Subcutaneous adipose tissue (tissue), 4 donors: Measurements from ENCODE around the gene FAN1. TPM values are rescaled to one million over a fixed set of nuclear protein-coding genes. Genes with fewer than 3 reads are reported as not detected.

ENCODE experiments used
- total RNA-seq, 4 donors: library from RNA; depleted of rRNA; stranded (reverse); fragments of >200 nt; gene quantifications; one replicate each; pipeline ENCODE4 v1.1.0, GENCODE V29; 2016
- TF ChIP-seq, protein P1 (sequence below): fragments of 450-650 bp; IDR thresholded peaks from one replicate; pipeline ENCODE4 v1.5.1; 2016; ENCODE audit warnings: low read depth, mild to moderate bottlenecking, control low read depth, antibody characterized with exemption, moderate library complexity

FAN1 gene
- total RNA-seq, 4 donors from 2014 or later: 14.2 to 28.4 (median 19.6) TPM

DNA sequence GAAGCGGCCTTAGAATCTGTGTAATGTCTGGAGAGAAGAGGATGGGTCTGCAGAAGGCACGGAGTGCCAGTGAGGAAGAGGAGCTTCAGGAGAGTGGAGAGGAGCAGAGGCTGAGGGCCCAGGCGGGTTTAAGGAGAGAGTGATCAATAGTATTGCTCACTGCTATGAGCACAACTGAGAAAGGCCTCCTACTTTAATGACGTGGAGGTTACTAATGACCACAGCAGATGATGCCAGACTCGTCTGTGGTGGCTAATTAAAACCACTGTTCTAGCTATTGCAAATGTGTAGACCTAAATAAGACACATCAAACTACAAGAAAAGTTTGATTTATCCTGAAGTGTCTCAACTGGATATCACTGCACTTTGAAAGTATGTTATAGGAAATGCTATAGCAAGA is 54.5 kb downstream of the FAN1 start:
- TF ChIP-seq, protein P1, sequence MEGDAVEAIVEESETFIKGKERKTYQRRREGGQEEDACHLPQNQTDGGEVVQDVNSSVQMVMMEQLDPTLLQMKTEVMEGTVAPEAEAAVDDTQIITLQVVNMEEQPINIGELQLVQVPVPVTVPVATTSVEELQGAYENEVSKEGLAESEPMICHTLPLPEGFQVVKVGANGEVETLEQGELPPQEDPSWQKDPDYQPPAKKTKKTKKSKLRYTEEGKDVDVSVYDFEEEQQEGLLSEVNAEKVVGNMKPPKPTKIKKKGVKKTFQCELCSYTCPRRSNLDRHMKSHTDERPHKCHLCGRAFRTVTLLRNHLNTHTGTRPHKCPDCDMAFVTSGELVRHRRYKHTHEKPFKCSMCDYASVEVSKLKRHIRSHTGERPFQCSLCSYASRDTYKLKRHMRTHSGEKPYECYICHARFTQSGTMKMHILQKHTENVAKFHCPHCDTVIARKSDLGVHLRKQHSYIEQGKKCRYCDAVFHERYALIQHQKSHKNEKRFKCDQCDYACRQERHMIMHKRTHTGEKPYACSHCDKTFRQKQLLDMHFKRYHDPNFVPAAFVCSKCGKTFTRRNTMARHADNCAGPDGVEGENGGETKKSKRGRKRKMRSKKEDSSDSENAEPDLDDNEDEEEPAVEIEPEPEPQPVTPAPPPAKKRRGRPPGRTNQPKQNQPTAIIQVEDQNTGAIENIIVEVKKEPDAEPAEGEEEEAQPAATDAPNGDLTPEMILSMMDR: no peak

- TF ChIP-seq, protein P1: no peak
These were observed 58.4 kb downstream of the FAN1 start for GRCh38 chr15:30962079-30962478.

DNA sequence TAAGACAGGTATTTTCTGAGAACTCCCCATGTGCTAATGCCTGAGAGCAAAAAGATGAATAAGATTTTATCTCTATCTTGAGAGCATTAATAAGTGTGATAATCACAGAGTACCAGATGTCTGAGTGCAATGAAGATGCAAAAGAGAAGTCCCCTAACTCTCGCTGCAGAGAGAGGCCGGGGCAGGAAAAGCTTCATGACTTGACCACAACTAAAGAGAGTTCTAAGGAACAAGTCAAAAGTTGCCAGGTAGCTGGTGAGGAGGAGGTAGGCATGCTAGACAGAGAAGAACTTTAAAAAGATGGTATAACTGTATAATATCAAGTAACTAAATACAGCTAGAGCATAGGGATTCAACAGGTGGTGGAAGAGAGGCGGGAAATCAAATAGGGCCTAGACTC is 58.9 kb downstream of the FAN1 start:
- TF ChIP-seq, protein P1: no peak

DNA sequence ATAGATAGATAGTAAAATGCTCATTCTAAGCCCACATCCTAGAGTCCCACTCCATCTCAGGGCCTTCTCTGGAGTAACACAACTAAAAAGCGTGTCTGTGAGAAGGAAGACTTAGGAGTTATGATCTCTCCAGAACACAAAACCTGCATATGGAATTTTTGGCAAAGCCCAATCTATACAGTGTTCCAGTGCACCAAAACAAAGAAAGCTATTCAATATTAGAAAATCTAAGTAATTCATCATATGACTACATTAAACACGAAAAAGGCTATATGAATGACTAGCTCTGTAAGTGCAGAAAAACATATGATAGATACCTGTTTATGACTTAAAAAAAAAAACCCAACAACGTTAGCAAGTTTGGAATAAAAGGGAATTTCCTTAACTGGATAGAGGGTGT is 60.0 kb downstream of the FAN1 start:
- TF ChIP-seq, protein P1: no peak

- TF ChIP-seq, protein P1: no peak
These were observed 66.0 kb downstream of the FAN1 start for GRCh38 chr15:30969724-30970123.

GRCh38 chr15:30973379-30973778 is 69.7 kb downstream of the FAN1 start:
- TF ChIP-seq, protein P1: no peak

- TF ChIP-seq, protein P1: no peak
These were observed 70.4 kb downstream of the FAN1 start for GRCh38 chr15:30974112-30974511.
